Loucy (cell line): ENCODE measurements around the gene CCS.

Source experiments
- H2AFZ ChIP-seq: fragments of 200-600 bp; sonication (generic); 2 replicates; pipeline ENCODE4 v1.6.0; 2016; ENCODE audit warnings: antibody characterized with exemption, mild to moderate bottlenecking, low read length, moderate library complexity
- H3F3A ChIP-seq: fragments of 200-600 bp; 2 replicates; pipeline ENCODE4 v1.6.0; 2016; ENCODE audit warnings: antibody characterized with exemption, low read depth, mild to moderate bottlenecking
- H3K27me3 ChIP-seq: fragments of 200-600 bp; sonication (generic); 2 replicates; pipeline ENCODE4 v1.6.1; 2014; ENCODE audit warnings: low read length, mild to moderate bottlenecking; ENCODE audit not compliant: insufficient read depth, poor library complexity, severe bottlenecking
- H3K36me3 ChIP-seq: fragments of 200-600 bp; sonication (generic); 2 replicates; pipeline ENCODE4 v1.6.1; 2016; ENCODE audit warnings: low read length; ENCODE audit not compliant: insufficient read depth
- H3K4me1 ChIP-seq: fragments of 200-600 bp; sonication (generic); 2 replicates; pipeline ENCODE4 v1.5.1; 2014; ENCODE audit warnings: low read length, mild to moderate bottlenecking; ENCODE audit not compliant: insufficient read depth, poor library complexity, severe bottlenecking
- H3K4me2 ChIP-seq: fragments of 200-600 bp; sonication (generic); 2 replicates; pipeline ENCODE4 v1.6.0; 2014; ENCODE audit warnings: antibody characterized with exemption, low read length, low read depth, mild to moderate bottlenecking; ENCODE audit not compliant: poor library complexity, severe bottlenecking
- H3K4me3 ChIP-seq: fragments of 200-600 bp; sonication (generic); 2 replicates; pipeline ENCODE4 v1.5.1; 2014; ENCODE audit warnings: low read length, mild to moderate bottlenecking, mixed read lengths; ENCODE audit not compliant: poor library complexity, severe bottlenecking
- H3K79me2 ChIP-seq: fragments of 200-600 bp; sonication (generic); 2 replicates; pipeline ENCODE4 v1.6.1; 2014; ENCODE audit warnings: low read length; ENCODE audit not compliant: insufficient read depth
- H3K9ac ChIP-seq: fragments of 200-600 bp; sonication (generic); 2 replicates; pipeline ENCODE4 v1.6.0; 2014; ENCODE audit warnings: mild to moderate bottlenecking, low read depth, low read length, moderate library complexity; ENCODE audit not compliant: poor library complexity, severe bottlenecking
- H3K9me2 ChIP-seq: fragments of 200-600 bp; sonication (generic); replicated peaks from 2 replicates; pipeline ENCODE4 v1.6.1; 2016; ENCODE audit warnings: low read depth, low read length, mixed read lengths
- H3K9me3 ChIP-seq: fragments of 200-600 bp; sonication (generic); 2 replicates; pipeline ENCODE4 v1.6.1; 2014; ENCODE audit warnings: mild to moderate bottlenecking, antibody characterized with exemption, low read length, low read depth; ENCODE audit not compliant: insufficient read depth
- H4K20me1 ChIP-seq: fragments of 200-600 bp; sonication (generic); 2 replicates; pipeline ENCODE4 v1.6.0; 2014; ENCODE audit warnings: antibody characterized with exemption, low read length, mild to moderate bottlenecking; ENCODE audit not compliant: insufficient read depth, poor library complexity, severe bottlenecking
- EZH2phosphoT487 ChIP-seq: fragments of 200-600 bp; IDR thresholded peaks from 2 replicates; pipeline ENCODE4 v1.6.1; 2018; ENCODE audit warnings: antibody characterized with exemption, mild to moderate bottlenecking, moderate library complexity, borderline replicate concordance
- TF ChIP-seq, protein P1 (sequence below): fragments of 200-600 bp; sonication (generic); conservative IDR thresholded peaks from 2 replicates; pipeline ENCODE4 v1.5.1; 2014; ENCODE audit warnings: mild to moderate bottlenecking, antibody characterized with exemption, low read length

CCS gene

DNA sequence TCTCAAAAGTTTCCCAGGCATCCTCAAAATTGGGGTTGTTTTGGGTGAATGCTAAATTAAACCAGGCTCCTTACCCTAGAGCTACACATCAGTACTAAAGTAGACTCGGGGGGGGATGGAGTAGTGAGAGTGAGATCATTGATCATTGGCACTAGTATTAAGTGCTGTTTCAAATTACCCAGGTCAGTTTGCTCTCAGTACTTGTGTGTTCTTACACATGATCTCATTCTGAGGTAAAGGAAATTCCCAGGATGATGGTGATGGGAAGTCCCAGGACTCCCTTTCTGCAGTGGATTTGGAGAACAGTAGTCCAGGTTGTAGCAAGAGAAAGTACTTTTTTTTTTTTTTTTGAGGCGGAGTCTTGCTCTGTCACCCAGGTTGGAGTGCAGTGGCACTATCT is 58.0 kb downstream of the CCS start:
- Histone ChIP-seq H2AFZ (no peak overlapping the region), H3F3A (no peaks in the 10 kb centered on the region), H3K9ac (no peak overlapping the region), H3K9me2 (no peaks in the 10 kb centered on the region), H3K4me1 (peaks cover 3% of the 10 kb centered on the region), H3K36me3 (peaks cover 57% of the 10 kb centered on the region), H3K9me3 (no peaks in the 10 kb centered on the region), H3K4me2 (no peak overlapping the region), H3K4me3 (no peak overlapping the region), H3K27me3 (no peaks in the 10 kb centered on the region), H3K79me2 (peaks cover 80% of the 10 kb centered on the region), H4K20me1 (peaks cover 53% of the 10 kb centered on the region)
- TF ChIP-seq, protein P1, sequence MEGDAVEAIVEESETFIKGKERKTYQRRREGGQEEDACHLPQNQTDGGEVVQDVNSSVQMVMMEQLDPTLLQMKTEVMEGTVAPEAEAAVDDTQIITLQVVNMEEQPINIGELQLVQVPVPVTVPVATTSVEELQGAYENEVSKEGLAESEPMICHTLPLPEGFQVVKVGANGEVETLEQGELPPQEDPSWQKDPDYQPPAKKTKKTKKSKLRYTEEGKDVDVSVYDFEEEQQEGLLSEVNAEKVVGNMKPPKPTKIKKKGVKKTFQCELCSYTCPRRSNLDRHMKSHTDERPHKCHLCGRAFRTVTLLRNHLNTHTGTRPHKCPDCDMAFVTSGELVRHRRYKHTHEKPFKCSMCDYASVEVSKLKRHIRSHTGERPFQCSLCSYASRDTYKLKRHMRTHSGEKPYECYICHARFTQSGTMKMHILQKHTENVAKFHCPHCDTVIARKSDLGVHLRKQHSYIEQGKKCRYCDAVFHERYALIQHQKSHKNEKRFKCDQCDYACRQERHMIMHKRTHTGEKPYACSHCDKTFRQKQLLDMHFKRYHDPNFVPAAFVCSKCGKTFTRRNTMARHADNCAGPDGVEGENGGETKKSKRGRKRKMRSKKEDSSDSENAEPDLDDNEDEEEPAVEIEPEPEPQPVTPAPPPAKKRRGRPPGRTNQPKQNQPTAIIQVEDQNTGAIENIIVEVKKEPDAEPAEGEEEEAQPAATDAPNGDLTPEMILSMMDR = no peak
- no peak for TF ChIP-seq EZH2phosphoT487

DNA sequence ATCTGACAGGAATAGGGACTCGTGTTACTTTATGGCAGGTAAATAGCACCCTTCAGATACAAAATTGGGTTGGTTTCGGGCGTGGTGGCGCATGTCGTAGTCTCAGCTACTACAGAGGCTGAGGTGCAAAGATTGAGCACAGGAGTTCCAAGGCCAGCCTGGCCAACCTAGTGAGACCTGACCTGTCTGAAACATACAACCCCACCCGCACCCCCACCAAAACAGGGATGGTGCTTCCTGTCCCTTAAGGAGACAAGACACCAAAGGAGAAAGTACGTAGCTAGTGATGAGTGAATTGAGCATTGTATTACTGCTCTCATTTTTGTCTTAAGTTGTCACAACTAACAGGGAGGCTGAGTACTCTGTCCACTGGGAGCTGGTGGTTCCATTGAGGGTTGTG is 59.7 kb downstream of the CCS start:
- Histone ChIP-seq H3F3A (no peaks in the 10 kb centered on the region), H3K4me2 (no peak overlapping the region), H3K9me2 (no peaks in the 10 kb centered on the region), H2AFZ (no peak overlapping the region), H3K27me3 (no peaks in the 10 kb centered on the region), H3K9me3 (no peaks in the 10 kb centered on the region), H3K9ac (no peak overlapping the region), H3K79me2 (peaks cover 64% of the 10 kb centered on the region), H3K36me3 (peaks cover 50% of the 10 kb centered on the region), H4K20me1 (peaks cover 37% of the 10 kb centered on the region), H3K4me3 (no peak overlapping the region), H3K4me1 (no peaks in the 10 kb centered on the region)
- TF ChIP-seq, protein P1 = no peak

DNA sequence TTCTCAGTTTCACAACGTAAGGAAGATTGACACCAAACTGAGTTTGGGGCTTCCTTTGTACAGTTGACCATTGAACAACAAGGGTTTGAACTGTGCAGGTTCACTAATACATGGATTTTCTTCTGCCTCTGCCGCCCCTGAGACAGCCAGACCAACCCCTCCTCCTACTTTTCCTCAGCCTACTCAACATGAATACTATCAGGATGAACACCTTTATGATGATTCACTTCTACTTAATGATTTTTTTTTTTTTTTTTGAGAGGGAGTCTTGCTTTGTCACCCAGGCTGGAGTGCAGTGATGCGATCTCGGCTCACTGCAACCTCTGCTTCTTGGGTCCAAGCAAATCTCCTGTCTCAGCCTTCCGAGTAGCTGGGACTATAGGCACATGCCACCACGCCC is 60.1 kb downstream of the CCS start:
- no peak overlapping the region for H3K4me2 ChIP-seq
- TF ChIP-seq, protein P1 = no peak
- no peak for TF ChIP-seq EZH2phosphoT487
- H3F3A ChIP-seq = no peaks in the 10 kb centered on the region
- no peak overlapping the region for H3K4me3 ChIP-seq
- no peaks in the 10 kb centered on the region for H3K4me1 ChIP-seq
- H3K79me2 ChIP-seq = peaks cover 59% of the 10 kb centered on the region
- H3K9me2 ChIP-seq = no peaks in the 10 kb centered on the region
- no peak overlapping the region for H2AFZ ChIP-seq
- H4K20me1 ChIP-seq = peaks cover 32% of the 10 kb centered on the region
- peaks cover 49% of the 10 kb centered on the region for H3K36me3 ChIP-seq
- no peaks in the 10 kb centered on the region for H3K9me3 ChIP-seq
- H3K9ac ChIP-seq = no peak overlapping the region
- H3K27me3 ChIP-seq = no peaks in the 10 kb centered on the region
